Astrocyte (in vitro differentiated cells and primary cell): ENCODE results near the gene MAPK10.

Source experiments
- CTCF ChIP-seq: IDR thresholded peaks from 2 replicates; pipeline ENCODE4 v1.5.1; 2011; ENCODE audit warnings: low read depth, mild to moderate bottlenecking, inconsistent platforms, low read length, moderate library complexity; ENCODE audit not compliant: insufficient read depth
- EZH2 ChIP-seq: IDR thresholded peaks from 2 replicates; pipeline ENCODE4 v1.6.1; 2012; ENCODE audit warnings: mild to moderate bottlenecking, low read length, inconsistent platforms; ENCODE audit not compliant: insufficient read depth

GRCh38 chr4:85961887-85962286 lies 398.0 kb downstream of the MAPK10 start:
- TF ChIP-seq EZH2, result no peak
- no peak for TF ChIP-seq CTCF
